Activated effector memory CD4-positive, alpha-beta T cell treated with anti-CD3 and anti-CD28 coated beads, Interleukin-2, amount 50 U/mL, for 16 hours (primary cell): ENCODE measurements around the gene TBC1D13.
"Not testable (repeated sequence)": the region's sequence is repeated elsewhere in the genome, so short reads cannot be mapped to it uniquely, and the experiment has no call there.

Source experiments
- DNase-seq: peaks from one replicate; pipeline ENCODE4 v3.0.0-alpha.2; 2020

Gene TBC1D13

DNA sequence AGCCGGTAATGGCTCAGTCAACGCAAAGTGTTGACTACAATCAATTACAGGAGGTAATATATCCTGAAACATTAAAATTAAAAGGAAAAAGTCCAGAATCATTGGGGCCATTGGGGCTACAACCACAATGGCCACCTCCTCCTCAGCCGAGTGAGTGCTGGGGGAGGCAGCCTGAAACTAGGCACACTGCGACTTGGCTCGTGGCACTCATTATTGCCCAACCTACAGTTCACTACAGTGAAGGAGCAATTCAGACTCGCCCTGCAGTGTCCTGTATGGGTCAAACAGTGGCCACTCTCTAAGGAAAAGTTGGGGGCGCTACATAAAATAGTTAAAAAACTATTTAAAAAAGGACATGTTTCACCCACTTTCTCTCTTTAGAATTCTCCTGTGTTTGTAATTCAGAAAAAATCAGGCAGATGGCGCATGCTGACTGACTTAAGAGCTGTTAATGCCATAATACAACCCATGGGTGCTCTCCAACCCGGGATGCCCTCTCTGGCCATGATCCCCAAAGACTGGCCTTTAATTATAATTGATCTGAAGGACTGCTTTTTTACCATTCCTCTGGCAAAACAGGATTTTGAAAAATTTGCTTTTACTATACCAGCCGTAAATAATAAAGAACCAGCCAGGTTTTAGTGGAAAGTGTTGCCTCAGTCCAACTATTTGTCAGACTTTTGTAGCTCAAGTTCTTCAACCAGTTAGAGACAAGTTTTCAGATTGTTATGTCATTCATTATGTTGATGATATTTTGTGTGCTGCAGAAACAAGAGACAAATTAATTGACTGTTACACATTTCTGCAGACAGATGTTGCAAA lies 64.9 kb downstream of the TBC1D13 start:
- not testable (repeated sequence) for DNase-seq

DNA sequence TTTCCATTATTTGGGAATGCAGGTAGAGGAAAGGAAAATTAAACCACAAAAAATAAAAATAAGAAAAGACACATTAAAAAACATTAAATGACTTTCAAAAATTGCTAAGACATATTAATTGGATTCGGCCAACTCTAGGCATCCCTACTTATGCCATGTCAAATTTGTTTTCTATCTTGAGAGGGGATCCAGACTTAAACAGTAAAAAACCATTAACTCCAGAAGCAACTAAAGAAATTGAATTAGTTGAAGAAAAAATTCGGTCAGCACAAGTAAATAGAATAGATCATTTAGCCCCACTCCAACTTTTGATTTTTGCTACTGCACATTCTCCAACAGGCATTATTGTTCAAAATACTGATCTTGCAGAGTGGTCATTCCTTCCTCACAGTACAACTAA lies 65.6 kb downstream of the TBC1D13 start:
- not testable (repeated sequence) for DNase-seq

DNA sequence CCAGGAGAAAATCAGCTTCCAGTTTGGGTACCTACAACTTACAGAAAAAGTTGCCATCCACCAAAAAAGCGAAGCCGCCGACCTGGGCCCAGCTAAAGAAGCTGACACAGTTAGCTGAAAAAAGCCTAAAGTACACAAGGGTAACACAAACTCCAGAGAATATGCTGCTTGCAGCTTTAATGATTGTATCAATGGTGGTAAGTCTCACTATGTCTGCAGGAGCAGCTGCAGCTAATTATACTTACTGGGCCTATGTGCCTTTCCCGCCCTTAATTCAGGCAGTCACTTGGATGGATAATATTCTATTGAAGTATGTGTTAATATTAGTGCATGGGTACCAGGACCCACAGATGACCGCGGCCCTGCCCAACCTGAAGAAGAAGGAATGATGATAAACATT lies 67.4 kb downstream of the TBC1D13 start:
- not testable (repeated sequence) for DNase-seq

DNA sequence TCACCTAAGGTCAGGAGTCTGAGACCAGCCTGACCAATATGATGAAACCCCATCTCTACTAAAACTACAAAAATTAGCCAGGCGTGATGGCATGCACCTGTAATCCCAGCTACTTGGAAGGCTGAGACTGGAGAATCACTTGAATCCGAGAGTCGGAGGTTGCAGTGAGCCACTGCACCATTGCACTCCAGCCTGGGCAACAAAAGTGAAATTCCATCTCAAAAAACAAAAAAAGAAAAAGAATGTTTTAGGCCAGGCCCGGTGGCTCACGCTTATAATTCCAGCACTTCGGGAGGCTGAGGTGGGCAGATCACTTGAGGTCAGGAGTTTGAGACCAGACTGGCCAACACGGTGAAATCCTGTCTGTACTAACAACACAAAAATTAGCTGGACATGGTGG lies 71.4 kb downstream of the TBC1D13 start:
- DNase-seq, result not testable (repeated sequence)
